A673 (cell line): ENCODE data around the gene TXNDC12. TPM values are rescaled to one million over a fixed set of nuclear protein-coding genes. Genes with fewer than 3 reads are reported as not detected.

ENCODE experiments used
- BruUV-seq: library from RNA; stranded (reverse); fragments of 400-500 nt; replicated peaks from 2 replicates; lab custom pipeline; 2021; lab: Mats Ljungman, UMichigan
- CTCF ChIA-PET: fragments of 300-600 bp; sonication (Branson Sonifier 250); formaldehyde crosslinking; loops from one replicate; lab custom pipeline; 2022; ENCODE audit warnings: antibody characterized with exemption; lab: Charles Lee
- POLR2A ChIA-PET: fragments of 300-600 bp; sonication (Branson Sonifier 250); formaldehyde crosslinking; loops from one replicate; lab custom pipeline; 2022; ENCODE audit warnings: antibody characterized with exemption; ENCODE audit not compliant: low non-redundant PET; lab: Charles Lee
- DNase-seq: peaks from one replicate; pipeline ENCODE4 v3.0.0-alpha.2; 2015; ENCODE audit warnings: low spot score
- H3K27ac ChIP-seq: fragments of 200-600 bp; sonication (generic); 2 replicates; pipeline ENCODE4 v1.5.1; 2016; ENCODE audit warnings: mixed run types, low read depth, mild to moderate bottlenecking, mixed read lengths, antibody characterized with exemption, low read length; ENCODE audit not compliant: poor library complexity, severe bottlenecking
- H3K27me3 ChIP-seq: fragments of 200-600 bp; sonication (generic); replicated peaks from 2 replicates; pipeline ENCODE4 v1.6.1; 2017; ENCODE audit warnings: mixed run types, low read depth, mild to moderate bottlenecking, mixed read lengths, antibody characterized with exemption, low read length; ENCODE audit not compliant: insufficient read depth, poor library complexity
- H3K36me3 ChIP-seq: fragments of 200-600 bp; sonication (generic); 2 replicates; pipeline ENCODE4 v1.6.1; 2016; ENCODE audit warnings: mixed run types, mild to moderate bottlenecking, mixed read lengths, antibody characterized with exemption, low read length; ENCODE audit not compliant: insufficient read depth, poor library complexity, severe bottlenecking
- H3K4me1 ChIP-seq: fragments of 200-600 bp; sonication (generic); 2 replicates; pipeline ENCODE4 v1.6.1; 2017; ENCODE audit warnings: mixed run types, mild to moderate bottlenecking, mixed read lengths, antibody characterized with exemption, low read length; ENCODE audit not compliant: insufficient read depth, poor library complexity, severe bottlenecking
- H3K4me3 ChIP-seq: fragments of 200-600 bp; sonication (generic); 2 replicates; pipeline ENCODE4 v1.5.1; 2016; ENCODE audit warnings: low read depth, mixed run types, mild to moderate bottlenecking, mixed read lengths, low read length; ENCODE audit not compliant: poor library complexity, severe bottlenecking
- H3K9me3 ChIP-seq: fragments of 200-600 bp; sonication (generic); 2 replicates; pipeline ENCODE4 v1.6.1; 2016; ENCODE audit warnings: mixed run types, low read depth, mild to moderate bottlenecking, mixed read lengths, antibody characterized with exemption, low read length; ENCODE audit not compliant: poor library complexity, severe bottlenecking
- EZH2 ChIP-seq: fragments of 200-600 bp; sonication (generic); IDR thresholded peaks from 2 replicates; pipeline ENCODE4 v1.6.1; 2017; ENCODE audit warnings: borderline replicate concordance, low read depth, mild to moderate bottlenecking, mixed read lengths, antibody characterized with exemption, low read length; ENCODE audit not compliant: poor library complexity, severe bottlenecking
- intact Hi-C: fragments of 100-400 bp; cut with micrococcal nuclease; formaldehyde crosslinking; loops from one replicate; pipeline ENCODE4 v1.10.0; 2022; ENCODE audit not compliant: unreplicated experiment
- total RNA-seq: library from RNA; stranded (reverse); gene quantifications from 2 replicates; pipeline ENCODE4 v1.2.3, GENCODE V29; 2021
- TF ChIP-seq, protein P1 (sequence below): fragments of 300-800, 200-600 bp; sonication (generic); conservative IDR thresholded peaks from 2 replicates; pipeline ENCODE4 v1.5.1; 2017; ENCODE audit warnings: low read depth, mild to moderate bottlenecking, antibody characterized with exemption, low read length, moderate library complexity, mixed read lengths

TXNDC12 gene
- total RNA-seq, 1 experiment from 2014 or later, result 70.1 TPM

DNA sequence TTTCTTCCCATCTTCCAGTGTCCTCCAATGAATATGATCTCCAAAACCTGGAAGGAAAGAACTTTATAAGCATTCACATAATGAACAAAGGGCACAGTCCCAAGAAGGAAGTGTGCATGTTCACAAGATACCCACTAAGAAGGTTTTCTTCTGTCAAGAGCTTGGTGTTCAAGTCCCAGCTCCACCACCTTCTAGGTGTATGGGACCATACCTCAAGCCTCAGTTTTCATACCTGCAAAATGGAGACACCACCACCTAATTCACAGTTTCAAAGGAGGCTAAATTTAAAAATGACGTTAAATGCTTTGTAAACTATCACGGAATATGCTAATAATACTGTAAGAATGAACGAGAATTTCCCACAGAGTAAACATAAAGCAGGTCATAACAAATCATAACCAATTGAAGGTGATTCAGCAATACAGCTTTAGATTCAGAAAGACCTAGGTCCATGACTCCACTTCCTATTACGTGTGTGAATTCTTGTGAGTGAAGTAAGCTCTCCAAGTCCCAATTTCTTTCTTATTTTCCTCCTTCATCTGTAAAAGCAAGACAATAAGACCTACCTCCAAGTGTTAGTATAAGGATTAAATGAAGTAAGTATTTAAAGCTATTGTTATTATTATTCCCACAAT, 13.3 kb downstream of the TXNDC12 start:
- TF ChIP-seq, protein P1, sequence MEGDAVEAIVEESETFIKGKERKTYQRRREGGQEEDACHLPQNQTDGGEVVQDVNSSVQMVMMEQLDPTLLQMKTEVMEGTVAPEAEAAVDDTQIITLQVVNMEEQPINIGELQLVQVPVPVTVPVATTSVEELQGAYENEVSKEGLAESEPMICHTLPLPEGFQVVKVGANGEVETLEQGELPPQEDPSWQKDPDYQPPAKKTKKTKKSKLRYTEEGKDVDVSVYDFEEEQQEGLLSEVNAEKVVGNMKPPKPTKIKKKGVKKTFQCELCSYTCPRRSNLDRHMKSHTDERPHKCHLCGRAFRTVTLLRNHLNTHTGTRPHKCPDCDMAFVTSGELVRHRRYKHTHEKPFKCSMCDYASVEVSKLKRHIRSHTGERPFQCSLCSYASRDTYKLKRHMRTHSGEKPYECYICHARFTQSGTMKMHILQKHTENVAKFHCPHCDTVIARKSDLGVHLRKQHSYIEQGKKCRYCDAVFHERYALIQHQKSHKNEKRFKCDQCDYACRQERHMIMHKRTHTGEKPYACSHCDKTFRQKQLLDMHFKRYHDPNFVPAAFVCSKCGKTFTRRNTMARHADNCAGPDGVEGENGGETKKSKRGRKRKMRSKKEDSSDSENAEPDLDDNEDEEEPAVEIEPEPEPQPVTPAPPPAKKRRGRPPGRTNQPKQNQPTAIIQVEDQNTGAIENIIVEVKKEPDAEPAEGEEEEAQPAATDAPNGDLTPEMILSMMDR, result no peak
- no peak for TF ChIP-seq EZH2
- CTCF ChIA-PET, result no interaction called here

DNA sequence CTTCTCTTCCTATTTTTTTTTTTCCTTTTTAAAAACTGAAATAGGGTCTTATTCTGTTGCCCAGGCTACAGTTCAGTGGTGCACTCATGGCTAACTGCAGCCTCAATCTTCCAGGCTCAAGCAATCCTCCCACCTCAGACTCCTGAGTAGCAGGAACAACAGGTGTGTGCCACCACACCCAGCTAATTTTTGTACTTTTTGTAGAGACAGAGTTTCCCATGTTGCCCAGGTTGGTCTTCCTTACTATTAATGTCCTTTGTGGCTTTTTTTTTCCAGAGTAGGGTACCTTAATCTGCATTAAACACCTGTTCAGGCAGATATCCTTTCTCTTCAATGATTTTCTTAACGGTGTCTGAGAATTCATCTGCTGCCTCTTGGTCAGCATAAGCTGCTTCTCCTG, 17.1 kb downstream of the TXNDC12 start:
- intact Hi-C loops, result no loop called here
- Histone ChIP-seq H3K4me1 (peaks cover 5% of the 10 kb centered on the region), H3K27ac (no peak overlapping the region), H3K4me3 (no peak overlapping the region), H3K9me3 (no peaks in the 10 kb centered on the region), H3K36me3 (peaks cover 22% of the 10 kb centered on the region), H3K27me3 (no peaks in the 10 kb centered on the region)
- ChIA-PET POLR2A (no interaction called here), CTCF (no interaction called here)
- DNase-seq, result no peak
- no peak for TF ChIP-seq EZH2
- TF ChIP-seq, protein P1, result no peak
- BruUV-seq, result no TSS peak

More for the DNA sequence above, 13.3 kb downstream of the TXNDC12 start:
- Histone ChIP-seq H3K27ac (no peak overlapping the region), H3K36me3 (peaks cover 22% of the 10 kb centered on the region), H3K4me3 (no peak overlapping the region), H3K9me3 (no peaks in the 10 kb centered on the region), H3K4me1 (no peaks in the 10 kb centered on the region), H3K27me3 (no peaks in the 10 kb centered on the region)
- POLR2A ChIA-PET, result no interaction called here
- intact Hi-C loops, result no loop called here
- DNase-seq, result no peak
- BruUV-seq, result no TSS peak

DNA sequence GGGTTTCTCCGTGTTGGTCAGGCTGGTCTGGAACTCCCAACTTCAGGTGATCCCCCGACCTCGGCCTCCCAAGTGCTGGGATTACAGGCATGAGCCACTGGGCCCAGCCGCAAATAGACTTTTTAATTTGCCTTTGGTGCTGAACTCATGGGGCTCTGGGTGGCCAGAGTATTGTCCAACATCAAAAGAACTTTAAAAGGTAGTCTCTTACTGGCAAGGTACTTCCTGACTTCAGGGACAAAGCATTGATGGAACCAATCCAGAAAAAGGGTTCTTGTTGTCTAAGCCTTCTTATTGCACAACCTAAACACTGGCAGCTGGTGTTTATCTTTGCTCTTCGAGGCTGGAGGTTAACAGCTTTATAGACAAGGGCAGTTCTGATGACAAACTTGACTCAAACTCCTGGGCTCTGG, 17.6 kb downstream of the TXNDC12 start:
- Histone ChIP-seq H3K27me3 (no peaks in the 10 kb centered on the region), H3K9me3 (no peaks in the 10 kb centered on the region), H3K4me3 (no peak overlapping the region), H3K4me1 (peaks cover 9% of the 10 kb centered on the region), H3K36me3 (peaks cover 22% of the 10 kb centered on the region), H3K27ac (no peak overlapping the region)
- no peak for DNase-seq
- TF ChIP-seq EZH2, result no peak
- TF ChIP-seq, protein P1, result no peak
- ChIA-PET CTCF (no interaction called here), POLR2A (no interaction called here)
- BruUV-seq, result no TSS peak
- intact Hi-C loops, result no loop called here
